CD4-positive, alpha-beta T cell treated with Interleukin-15 for 4 hours (primary cell): Measurements from ENCODE around the gene GPS1.
A peak's percentile ranks its signal among the peaks of the same experiment; 100 is the strongest.

ENCODE experiments used
- DNase-seq: peaks from one replicate; pipeline ENCODE4 v3.0.0-alpha.2; 2020; ENCODE audit warnings: low spot score

GPS1 gene

GRCh38 chr17:82090549-82091263 is 39.0 kb downstream of the GPS1 start:
- DNase-seq, result no peak

- DNase-seq, result no peak
Observed at GRCh38 chr17:82091264-82092066, 39.8 kb downstream of the GPS1 start.

GRCh38 chr17:82092094-82092586 is 40.4 kb downstream of the GPS1 start:
- no peak for DNase-seq

GRCh38 chr17:82092628-82092994 is 40.9 kb downstream of the GPS1 start:
- DNase-seq, result no peak

- no peak for DNase-seq
Observed at GRCh38 chr17:82092995-82093751, 41.5 kb downstream of the GPS1 start.

- no peak for DNase-seq
Observed at GRCh38 chr17:82094931-82095776, 43.5 kb downstream of the GPS1 start.

- no peak for DNase-seq
Observed at GRCh38 chr17:82095777-82096708, 44.3 kb downstream of the GPS1 start.

- DNase-seq, result no peak
Observed at GRCh38 chr17:82096709-82097183, 45.0 kb downstream of the GPS1 start.

GRCh38 chr17:82097184-82097918 is 45.7 kb downstream of the GPS1 start:
- no peak for DNase-seq

- DNase-seq, result no peak
Observed at GRCh38 chr17:82097919-82098168, 46.1 kb downstream of the GPS1 start.

GRCh38 chr17:82098169-82098938 is 46.7 kb downstream of the GPS1 start, which contains the start of gene FASN:
FASN (minus strand) TSS chr17:82098236; CDS start chr17:82096445, 1,791 bp downstream.
- DNase-seq, result peak; percentile 95

GRCh38 chr17:82098939-82099763 is 47.5 kb downstream of the GPS1 start:
- no peak for DNase-seq

- DNase-seq, result no peak
Observed at GRCh38 chr17:82100502-82101298, 49.0 kb downstream of the GPS1 start.

GRCh38 chr17:82101301-82101715 is 49.6 kb downstream of the GPS1 start:
- no peak for DNase-seq

GRCh38 chr17:82101767-82102679 is 50.3 kb downstream of the GPS1 start:
- DNase-seq, result no peak
